IMR-90 (cell line): ENCODE measurements around the gene CDC42SE1. TPM values are rescaled to one million over a fixed set of nuclear protein-coding genes. Genes with fewer than 3 reads are reported as not detected.

Experiments used
- ATAC-seq: fragments of 200-7000 bp; cut with Tn5 transposase; 2 replicates; pipeline ENCODE4 v1.9.1; 2020; ENCODE audit warnings: low read depth, mild to moderate bottlenecking, moderate library complexity
- BruUV-seq: library from RNA; stranded (reverse); fragments of 400-500 nt; replicated peaks from 2 replicates; lab custom pipeline; 2021; lab: Mats Ljungman, UMichigan
- CTCF ChIA-PET: fragments of 300-600 bp; formaldehyde crosslinking; extraction: SDS; loops from one replicate; lab custom pipeline; 2021; ENCODE audit warnings: antibody characterized with exemption; lab: Yijun Ruan, JAX
- POLR2A ChIA-PET: fragments of 300-600 bp; sonication (Branson Sonifier 250); formaldehyde crosslinking; loops from one replicate; lab custom pipeline; 2022; ENCODE audit warnings: antibody characterized with exemption; ENCODE audit not compliant: unreplicated experiment; lab: Charles Lee
- DNase-seq: peaks from one replicate; pipeline ENCODE4 v3.0.0; 2013
- H2AFZ ChIP-seq: replicated peaks from 2 replicates; pipeline ENCODE3; 2013; ENCODE audit warnings: low read length, mild to moderate bottlenecking; ENCODE audit not compliant: poor library complexity
- H2AK5ac ChIP-seq: 2 replicates; pipeline ENCODE4 v1.6.1; 2013; ENCODE audit warnings: low read depth, low read length, inconsistent platforms
- H2AK9ac ChIP-seq: replicated peaks from 2 replicates; pipeline ENCODE3; 2013; ENCODE audit warnings: mild to moderate bottlenecking, low read depth, low read length, moderate library complexity; ENCODE audit not compliant: poor library complexity
- H2BK120ac ChIP-seq: 2 replicates; pipeline ENCODE4 v1.6.1; 2013; ENCODE audit warnings: low read depth, low read length, inconsistent platforms
- H2BK15ac ChIP-seq: 3 replicates; pipeline ENCODE4 v1.6.1; 2013; ENCODE audit warnings: low read depth, low read length, inconsistent platforms
- H2BK20ac ChIP-seq: 2 replicates; pipeline ENCODE4 v1.6.1; 2013; ENCODE audit warnings: low read depth, mild to moderate bottlenecking, inconsistent platforms, low read length, moderate library complexity
- H2BK5ac ChIP-seq: 2 replicates; pipeline ENCODE4 v1.6.1; 2013; ENCODE audit warnings: mild to moderate bottlenecking, low read depth, low read length, inconsistent platforms; ENCODE audit not compliant: poor library complexity, severe bottlenecking
- H3K14ac ChIP-seq: replicated peaks from 2 replicates; pipeline ENCODE4 v1.6.1; 2013; ENCODE audit warnings: low read depth, low read length, inconsistent platforms
- H3K18ac ChIP-seq: 2 replicates; pipeline ENCODE4 v1.6.1; 2013; ENCODE audit warnings: low read depth, low read length, control low read depth
- H3K23ac ChIP-seq: 2 replicates; pipeline ENCODE4 v1.6.1; 2013; ENCODE audit warnings: low read depth, low read length, inconsistent platforms
- H3K27ac ChIP-seq: 2 replicates; pipeline ENCODE4 v1.5.1; 2013; ENCODE audit warnings: mild to moderate bottlenecking, control low read depth, low read length; ENCODE audit not compliant: insufficient read depth
- H3K27me3 ChIP-seq: 2 replicates; pipeline ENCODE4 v1.6.1; 2013; ENCODE audit warnings: low read length; ENCODE audit not compliant: control insufficient read depth, insufficient read depth
- H3K36me3 ChIP-seq: 2 replicates; pipeline ENCODE4 v1.6.1; 2013; ENCODE audit warnings: low read length, mixed read lengths; ENCODE audit not compliant: control insufficient read depth, insufficient read depth
- H3K4ac ChIP-seq: 2 replicates; pipeline ENCODE4 v1.6.1; 2013; ENCODE audit warnings: low read depth, low read length, inconsistent platforms
- H3K4me1 ChIP-seq: 2 replicates; pipeline ENCODE4 v1.6.1; 2013; ENCODE audit warnings: low read length, mixed read lengths; ENCODE audit not compliant: control insufficient read depth, insufficient read depth
- H3K4me2 ChIP-seq: 2 replicates; pipeline ENCODE4 v1.6.1; 2013; ENCODE audit warnings: low read depth, mild to moderate bottlenecking, control low read depth, low read length, moderate library complexity
- H3K4me3 ChIP-seq: 2 replicates; pipeline ENCODE4 v1.5.1; 2013; ENCODE audit warnings: low read depth, mild to moderate bottlenecking, control low read depth, low read length, moderate library complexity; ENCODE audit not compliant: insufficient read depth
- H3K56ac ChIP-seq: 2 replicates; pipeline ENCODE4 v1.6.1; 2013; ENCODE audit warnings: low read length, inconsistent platforms; ENCODE audit not compliant: insufficient read depth; ENCODE audit errors: extremely low read depth
- H3K79me1 ChIP-seq, 2 experiments: 2 replicates each; pipeline ENCODE4 v1.6.1; 2013; ENCODE audit warnings: low read length in 2 of 2, inconsistent platforms in 1 of 2, low read depth in 1 of 2
- H3K9ac ChIP-seq: 2 replicates; pipeline ENCODE4 v1.6.1; 2013; ENCODE audit warnings: low read depth, low read length, control low read depth
- H3K9me1 ChIP-seq: 2 replicates; pipeline ENCODE4 v1.6.1; 2013; ENCODE audit warnings: low read length, inconsistent platforms; ENCODE audit not compliant: insufficient read depth
- H3K9me3 ChIP-seq: 2 replicates; pipeline ENCODE4 v1.6.1; 2013; ENCODE audit warnings: low read length; ENCODE audit not compliant: control insufficient read depth, insufficient read depth
- H4K20me1 ChIP-seq: 2 replicates; pipeline ENCODE4 v1.6.1; 2013; ENCODE audit warnings: low read length, inconsistent platforms; ENCODE audit not compliant: insufficient read depth
- H4K5ac ChIP-seq: 2 replicates; pipeline ENCODE4 v1.6.1; 2013; ENCODE audit warnings: mild to moderate bottlenecking, low read depth, low read length, control low read depth
- H4K8ac ChIP-seq, 2 experiments: 2 replicates each; pipeline ENCODE4 v1.6.1; 2013; ENCODE audit warnings: low read depth in 2 of 2, low read length in 2 of 2, control low read depth in 1 of 2, inconsistent platforms in 1 of 2
- H4K91ac ChIP-seq: 2 replicates; pipeline ENCODE4 v1.6.1; 2013; ENCODE audit warnings: low read depth, low read length, inconsistent platforms; ENCODE audit not compliant: insufficient read depth
- BHLHE40 ChIP-seq: fragments of 150-350 bp; IDR thresholded peaks from 2 replicates; pipeline ENCODE4 v1.6.1; 2016; ENCODE audit warnings: mild to moderate bottlenecking, low read depth, low read length
- CEBPB ChIP-seq: IDR thresholded peaks from 2 replicates; pipeline ENCODE4 v1.6.1; 2012; ENCODE audit warnings: low read depth, low read length, improper control_type of control experiment
- CHD1 ChIP-seq: IDR thresholded peaks from 2 replicates; pipeline ENCODE4 v1.6.1; 2012; ENCODE audit warnings: low read depth, low read length, improper control_type of control experiment
- FOS ChIP-seq: fragments of 150-350 bp; IDR thresholded peaks from 2 replicates; pipeline ENCODE4 v1.6.1; 2016; ENCODE audit warnings: low read depth, low read length
- MAFK ChIP-seq: IDR thresholded peaks from 2 replicates; pipeline ENCODE4 v1.6.1; 2012; ENCODE audit warnings: low read depth, low read length, improper control_type of control experiment
- MAZ ChIP-seq: IDR thresholded peaks from 2 replicates; pipeline ENCODE4 v1.6.1; 2012; ENCODE audit warnings: low read depth, mild to moderate bottlenecking, low read length, improper control_type of control experiment, moderate library complexity, borderline replicate concordance
- MXI1 ChIP-seq: IDR thresholded peaks from 2 replicates; pipeline ENCODE4 v1.6.1; 2012; ENCODE audit warnings: low read depth, mild to moderate bottlenecking, low read length, moderate library complexity, borderline replicate concordance
- NFE2L2 ChIP-seq: fragments of 150-350 bp; IDR thresholded peaks from 2 replicates; pipeline ENCODE4 v1.6.1; 2016; ENCODE audit warnings: low read depth, mild to moderate bottlenecking, low read length
- POLR2A ChIP-seq: IDR thresholded peaks from 2 replicates; pipeline ENCODE4 v1.6.1; 2012; ENCODE audit warnings: mild to moderate bottlenecking, low read depth, low read length
- RAD21 ChIP-seq: IDR thresholded peaks from 2 replicates; pipeline ENCODE4 v1.6.1; 2012; ENCODE audit warnings: low read length, improper control_type of control experiment
- RCOR1 ChIP-seq: IDR thresholded peaks from 2 replicates; pipeline ENCODE4 v1.6.1; 2012; ENCODE audit warnings: mild to moderate bottlenecking, low read length, improper control_type of control experiment; ENCODE audit not compliant: insufficient replicate concordance
- RFX5 ChIP-seq: IDR thresholded peaks from 2 replicates; pipeline ENCODE4 v1.8.0; 2012; ENCODE audit warnings: low read depth, mild to moderate bottlenecking, low read length, moderate library complexity
- SMC3 ChIP-seq: fragments of 150-350 bp; IDR thresholded peaks from 2 replicates; pipeline ENCODE4 v1.6.1; 2016; ENCODE audit warnings: low read depth, mild to moderate bottlenecking, antibody characterized with exemption, low read length, moderate library complexity
- WGBS, 2 experiments: methylation state at CpG; one replicate each; pipeline versions ENCODE4 v1.1.5 to v1.1.7; 2013; ENCODE audit warnings: missing lambda C conversion rate in 2 of 2; ENCODE audit not compliant: insufficient read length in 1 of 2; ENCODE audit errors: extremely low coverage in 2 of 2; 5-methylcytosine and 5-hydroxymethylcytosine counted together
- dilution Hi-C: fragments of 300-500 bp; cut with HindIII; formaldehyde crosslinking; loops from one replicate; pipeline ENCODE4 v1.14.3; 2018; ENCODE audit warnings: low sequenced_read_pairs; ENCODE audit not compliant: unreplicated experiment
- in situ Hi-C: fragments of 300-500 bp; cut with MboI; formaldehyde crosslinking; loops from 3 replicates; pipeline ENCODE4 v1.14.3; 2019; ENCODE audit warnings: low sequenced_read_pairs, inconsistent platforms, mixed read lengths
- intact Hi-C: fragments of 100-400 bp; cut with micrococcal nuclease; formaldehyde crosslinking; loops from 2 replicates; pipeline ENCODE4 v1.10.0; 2022
- polyA plus RNA-seq, 3 experiments: library from polyadenylated mRNA; depleted of rRNA; stranded (reverse); fragments of >200 nt; gene quantifications; 2 replicates each; pipeline ENCODE4 v1.2.3, GENCODE V29; 2012; ENCODE audit warnings: low replicate concordance in 1 of 3
- total RNA-seq: library from RNA; depleted of rRNA; stranded (reverse); fragments of >200 nt; gene quantifications from 2 replicates; pipeline ENCODE4 v1.2.3, GENCODE V29; 2012
- TF ChIP-seq, protein P1 (sequence below): fragments of 150-350 bp; IDR thresholded peaks from 2 replicates; pipeline ENCODE4 v1.6.1; 2017; ENCODE audit warnings: mild to moderate bottlenecking, antibody characterized with exemption, low read length, low read depth
- TF ChIP-seq, protein P2 (sequence below): fragments of 150-350 bp; IDR thresholded peaks from 2 replicates; pipeline ENCODE4 v1.6.1; 2016; ENCODE audit warnings: low read depth, mild to moderate bottlenecking, low read length, moderate library complexity, borderline replicate concordance
- TF ChIP-seq, protein P3 (sequence below): conservative IDR thresholded peaks from 2 replicates; pipeline ENCODE4 v1.5.1; 2012; ENCODE audit warnings: mild to moderate bottlenecking, low read depth, low read length, improper control_type of control experiment

CDC42SE1 gene
- total and polyA plus RNA-seq, 2 of the 4 experiments (the other 2 are of a cell fraction), result 47.0 to 58.5 TPM

DNA sequence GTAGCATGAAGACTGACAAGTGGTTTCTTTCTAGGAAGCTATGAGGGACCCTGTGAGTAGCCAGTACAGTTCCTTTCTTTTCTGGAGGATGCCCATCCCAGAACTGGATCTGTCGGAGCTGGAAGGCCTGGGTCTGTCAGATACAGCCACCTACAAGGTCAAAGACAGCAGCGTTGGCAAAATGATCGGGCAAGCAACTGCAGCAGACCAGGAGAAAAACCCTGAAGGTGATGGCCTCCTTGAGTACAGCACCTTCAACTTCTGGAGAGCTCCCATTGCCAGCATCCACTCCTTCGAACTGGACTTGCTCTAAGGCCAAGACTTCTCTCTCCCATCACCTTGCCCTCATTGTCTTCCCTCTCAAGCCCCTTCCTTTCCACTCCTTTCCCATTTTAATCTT, 7.8 kb upstream of the CDC42SE1 start:
- H3K18ac ChIP-seq, result no peak overlapping the region
- H3K4me1 ChIP-seq, result peaks cover 6% of the 10 kb centered on the region; the same call in 1 of the 2 replicates
- no peak overlapping the region for H3K27ac ChIP-seq
- H3K56ac ChIP-seq, result no peak overlapping the region
- H4K5ac ChIP-seq, result no peak overlapping the region
- no peak overlapping the region for H2BK5ac ChIP-seq
- H2BK20ac ChIP-seq, result no peak overlapping the region
- H2BK15ac ChIP-seq, result no peak overlapping the region
- no peak overlapping the region for H4K8ac ChIP-seq
- peaks cover 6% of the 10 kb centered on the region; the same call in 1 of the 2 replicates for H3K36me3 ChIP-seq
- H3K4me3 ChIP-seq, result no peak overlapping the region
- H3K27me3 ChIP-seq, result no peaks in the 10 kb centered on the region
- no peaks in the 10 kb centered on the region; the same call in 1 of the 2 replicates for H3K9me1 ChIP-seq
- H2AK9ac ChIP-seq, result no peak overlapping the region
- no peak overlapping the region for H2AFZ ChIP-seq
- H2BK120ac ChIP-seq, result no peak overlapping the region
- POLR2A ChIA-PET, result no interaction called here
- H3K9me3 ChIP-seq, result no peaks in the 10 kb centered on the region
- no peaks in the 10 kb centered on the region for H4K20me1 ChIP-seq
- TF ChIP-seq RCOR1, result no peak
- no peak for TF ChIP-seq MAZ
- TF ChIP-seq, protein P1, sequence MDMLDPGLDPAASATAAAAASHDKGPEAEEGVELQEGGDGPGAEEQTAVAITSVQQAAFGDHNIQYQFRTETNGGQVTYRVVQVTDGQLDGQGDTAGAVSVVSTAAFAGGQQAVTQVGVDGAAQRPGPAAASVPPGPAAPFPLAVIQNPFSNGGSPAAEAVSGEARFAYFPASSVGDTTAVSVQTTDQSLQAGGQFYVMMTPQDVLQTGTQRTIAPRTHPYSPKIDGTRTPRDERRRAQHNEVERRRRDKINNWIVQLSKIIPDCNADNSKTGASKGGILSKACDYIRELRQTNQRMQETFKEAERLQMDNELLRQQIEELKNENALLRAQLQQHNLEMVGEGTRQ, result no peak
- TF ChIP-seq MAFK, result no peak
- TF ChIP-seq RAD21, result no peak
- no peak for TF ChIP-seq CEBPB
- no peak for TF ChIP-seq BHLHE40
- no peak for TF ChIP-seq RFX5
- TF ChIP-seq POLR2A, result no peak
- TF ChIP-seq MXI1, result no peak
- no peak for TF ChIP-seq NFE2L2
- TF ChIP-seq SMC3, result no peak
- no peak for TF ChIP-seq FOS
- TF ChIP-seq, protein P2, sequence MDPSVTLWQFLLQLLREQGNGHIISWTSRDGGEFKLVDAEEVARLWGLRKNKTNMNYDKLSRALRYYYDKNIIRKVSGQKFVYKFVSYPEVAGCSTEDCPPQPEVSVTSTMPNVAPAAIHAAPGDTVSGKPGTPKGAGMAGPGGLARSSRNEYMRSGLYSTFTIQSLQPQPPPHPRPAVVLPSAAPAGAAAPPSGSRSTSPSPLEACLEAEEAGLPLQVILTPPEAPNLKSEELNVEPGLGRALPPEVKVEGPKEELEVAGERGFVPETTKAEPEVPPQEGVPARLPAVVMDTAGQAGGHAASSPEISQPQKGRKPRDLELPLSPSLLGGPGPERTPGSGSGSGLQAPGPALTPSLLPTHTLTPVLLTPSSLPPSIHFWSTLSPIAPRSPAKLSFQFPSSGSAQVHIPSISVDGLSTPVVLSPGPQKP, result no peak
- TF ChIP-seq, protein P3, sequence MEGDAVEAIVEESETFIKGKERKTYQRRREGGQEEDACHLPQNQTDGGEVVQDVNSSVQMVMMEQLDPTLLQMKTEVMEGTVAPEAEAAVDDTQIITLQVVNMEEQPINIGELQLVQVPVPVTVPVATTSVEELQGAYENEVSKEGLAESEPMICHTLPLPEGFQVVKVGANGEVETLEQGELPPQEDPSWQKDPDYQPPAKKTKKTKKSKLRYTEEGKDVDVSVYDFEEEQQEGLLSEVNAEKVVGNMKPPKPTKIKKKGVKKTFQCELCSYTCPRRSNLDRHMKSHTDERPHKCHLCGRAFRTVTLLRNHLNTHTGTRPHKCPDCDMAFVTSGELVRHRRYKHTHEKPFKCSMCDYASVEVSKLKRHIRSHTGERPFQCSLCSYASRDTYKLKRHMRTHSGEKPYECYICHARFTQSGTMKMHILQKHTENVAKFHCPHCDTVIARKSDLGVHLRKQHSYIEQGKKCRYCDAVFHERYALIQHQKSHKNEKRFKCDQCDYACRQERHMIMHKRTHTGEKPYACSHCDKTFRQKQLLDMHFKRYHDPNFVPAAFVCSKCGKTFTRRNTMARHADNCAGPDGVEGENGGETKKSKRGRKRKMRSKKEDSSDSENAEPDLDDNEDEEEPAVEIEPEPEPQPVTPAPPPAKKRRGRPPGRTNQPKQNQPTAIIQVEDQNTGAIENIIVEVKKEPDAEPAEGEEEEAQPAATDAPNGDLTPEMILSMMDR, result no peak
- no peak for TF ChIP-seq CHD1
- CTCF ChIA-PET, result interaction anchor here (0.7 kb wide), 1 partner anchor 214 kb away, joined by 5 read pairs; no protein-coding TSS in a partner anchor
- ATAC-seq (no peak), DNase-seq (no peak)
- H3K14ac ChIP-seq, result no peak overlapping the region
- H4K91ac ChIP-seq, result no peak overlapping the region
- no TSS peak for BruUV-seq
- dilution Hi-C loops (no loop called here), intact Hi-C loops (no loop called here), in situ Hi-C loops (no loop called here)
- H3K4me2 ChIP-seq, result no peak overlapping the region
- no peak overlapping the region for H2AK5ac ChIP-seq
- 96% methylated on average over 3 of the region's 4 CpGs; no CpG with 5 or more reads in 1 of the 2 experiments for WGBS, 2 experiments
- H3K79me1 ChIP-seq, result peaks cover 17 to 55% of the 10 kb centered on the region in 2 experiments
- no peak overlapping the region for H3K4ac ChIP-seq
- no peak overlapping the region for H3K9ac ChIP-seq
- H3K23ac ChIP-seq, result no peak overlapping the region
